HG03025 (cell line): ENCODE results near the gene ZBTB5.

Source experiments
- ATAC-seq: cut with Tn5 transposase; IDR thresholded peaks from one replicate; pipeline ENCODE4 v1.9.1; 2021; ENCODE audit warnings: mild to moderate bottlenecking, moderate library complexity; ENCODE audit not compliant: unreplicated experiment, low FRiP score

ZBTB5 gene

DNA sequence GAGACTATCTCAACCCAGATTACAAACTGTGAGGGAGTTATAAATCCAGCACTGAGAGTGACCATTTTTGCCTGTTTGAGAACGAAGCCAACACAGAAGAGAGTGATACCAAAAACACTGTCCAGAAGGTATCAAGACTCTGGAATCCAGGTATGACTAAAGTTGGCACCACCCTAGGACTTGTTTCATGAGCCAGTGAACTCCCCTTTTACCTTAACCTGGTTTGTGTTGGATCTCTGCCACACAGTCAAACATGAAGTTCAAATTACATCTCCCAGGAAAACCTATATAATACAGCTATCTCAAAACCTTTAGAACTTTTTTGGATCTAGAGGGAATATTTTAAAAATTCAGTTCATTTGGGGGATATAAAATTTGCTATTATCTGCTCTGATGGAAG, 11.4 kb downstream of the ZBTB5 start:
- no peak for ATAC-seq

DNA sequence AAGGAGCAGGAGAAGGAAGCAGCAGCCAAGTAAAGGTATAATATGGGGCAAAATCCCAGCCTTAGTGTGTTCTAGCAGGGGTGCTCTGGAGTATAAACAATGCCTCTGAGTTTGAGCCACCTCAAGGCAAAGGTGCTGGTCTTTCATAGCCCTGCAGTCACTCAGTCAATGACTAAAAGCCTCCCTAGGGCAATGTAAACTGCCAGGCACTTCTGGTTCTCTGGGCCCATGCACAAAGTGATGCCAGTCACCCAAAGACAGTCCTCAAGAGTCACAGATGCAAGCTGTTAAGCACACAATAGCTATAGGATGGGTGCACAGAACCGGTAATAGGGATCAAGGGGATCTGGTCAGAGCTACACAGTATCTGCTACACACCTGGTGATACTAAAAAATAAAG, 12.6 kb downstream of the ZBTB5 start:
- ATAC-seq = no peak

DNA sequence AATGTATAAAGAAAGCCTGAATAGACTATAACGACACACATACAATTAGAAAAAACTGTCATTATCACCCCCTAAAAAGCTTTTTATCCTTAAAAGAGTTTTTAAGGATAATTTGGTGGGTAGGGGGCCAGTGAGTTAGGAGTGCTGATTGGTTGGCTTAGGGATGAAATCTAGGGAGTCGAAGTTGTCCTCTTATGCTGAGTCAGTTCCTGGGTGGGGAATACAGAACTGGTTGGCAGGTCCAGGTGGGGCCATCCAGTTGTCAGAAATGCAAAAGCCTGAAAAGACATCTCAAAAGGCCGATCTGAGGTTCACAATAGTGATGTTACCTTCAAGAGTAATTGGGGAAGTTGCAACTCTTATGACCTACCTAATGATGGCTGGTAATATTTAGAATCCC, 13.6 kb downstream of the ZBTB5 start:
- ATAC-seq = no peak

DNA sequence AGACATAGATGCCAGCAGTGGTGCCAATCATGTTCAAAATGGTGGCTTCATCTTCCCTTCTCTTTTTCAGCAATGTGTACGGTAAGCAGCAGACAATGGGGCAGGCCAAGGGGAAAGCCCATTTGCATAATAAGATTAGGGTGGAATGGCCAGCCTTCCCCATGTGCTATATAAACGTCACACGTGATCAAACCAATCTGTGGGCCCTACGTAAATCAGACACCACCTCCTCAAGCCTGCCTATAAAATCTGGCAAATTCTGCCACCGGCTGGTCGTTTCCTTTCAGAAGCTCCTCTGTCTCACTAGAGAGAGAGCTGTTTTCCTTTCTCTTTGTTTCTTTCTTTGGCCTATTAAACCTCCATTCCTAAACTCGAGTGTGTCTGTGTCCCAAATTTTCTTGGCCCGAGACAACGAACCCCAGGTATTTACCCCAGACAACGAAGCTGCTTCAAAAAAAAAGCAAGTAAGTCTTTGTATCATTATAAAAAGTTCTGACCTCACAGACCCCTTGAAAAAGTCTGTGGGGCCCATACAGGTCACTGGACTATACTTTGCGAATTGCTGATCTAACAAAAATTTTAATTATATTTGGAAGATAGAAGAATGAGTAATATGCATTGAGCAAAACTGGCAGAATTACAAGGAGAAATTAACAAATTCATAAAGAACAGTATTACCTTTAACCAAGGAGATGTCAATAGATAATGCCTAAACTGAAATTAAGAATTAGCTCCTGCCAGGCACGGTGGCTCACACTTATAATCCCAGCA, 15.2 kb downstream of the ZBTB5 start:
- no peak for ATAC-seq

DNA sequence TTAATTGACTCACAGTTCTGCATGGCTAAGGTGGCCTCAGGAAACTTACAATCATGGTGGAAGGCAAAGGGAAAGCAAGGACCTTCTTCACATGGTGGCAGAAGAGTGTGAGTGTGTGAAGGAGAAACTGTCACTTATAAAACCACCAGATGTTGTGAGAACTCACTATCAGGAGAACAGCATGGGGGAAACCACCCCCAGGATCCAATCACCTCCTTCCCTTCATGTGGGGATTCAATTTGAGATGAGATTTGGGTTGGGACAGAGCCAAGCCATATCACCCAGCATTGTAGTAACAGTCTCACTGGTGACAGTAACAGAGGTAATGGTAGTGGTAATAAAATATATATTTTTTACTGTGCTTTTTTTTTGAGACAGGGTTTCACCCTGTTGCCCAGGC, 18.1 kb downstream of the ZBTB5 start:
- ATAC-seq = no peak

DNA sequence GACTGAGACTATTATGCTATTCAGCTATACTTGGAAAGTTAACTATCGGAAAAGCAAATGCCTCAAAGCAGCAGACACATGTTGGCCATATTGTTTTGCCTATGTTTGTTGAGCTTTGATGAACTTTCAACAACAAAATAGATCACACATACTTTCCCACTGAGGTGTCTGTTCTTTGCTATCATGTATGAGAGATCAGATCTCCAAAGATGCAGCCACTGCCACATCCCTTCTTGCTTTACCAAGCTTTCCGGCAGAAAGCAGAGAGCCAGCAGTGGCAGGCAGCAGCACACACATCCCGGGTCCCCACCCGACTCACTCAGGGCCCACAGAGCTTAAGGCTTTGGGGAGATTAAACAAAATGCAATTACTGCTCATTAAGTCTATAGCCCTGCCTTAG, 18.8 kb downstream of the ZBTB5 start:
- ATAC-seq = no peak

DNA sequence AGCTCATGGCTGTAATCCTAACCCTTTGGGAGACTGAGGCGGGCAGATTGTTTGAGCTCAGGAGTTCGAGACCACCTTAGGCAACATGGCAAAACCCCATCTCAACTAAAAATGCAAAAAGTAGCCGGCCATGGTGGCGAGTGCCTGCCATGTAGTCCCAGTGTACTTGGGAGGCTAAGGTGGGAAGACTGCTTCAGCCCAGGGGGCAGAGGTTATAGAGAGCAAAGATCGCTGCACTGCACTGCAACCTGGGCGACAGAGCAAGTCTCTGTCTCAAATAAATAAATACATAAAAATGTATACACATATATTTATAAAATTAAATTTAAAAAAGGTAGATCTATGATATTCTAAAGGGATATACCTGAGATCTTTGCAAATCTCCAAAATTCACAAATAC, 19.4 kb downstream of the ZBTB5 start:
- no peak for ATAC-seq

DNA sequence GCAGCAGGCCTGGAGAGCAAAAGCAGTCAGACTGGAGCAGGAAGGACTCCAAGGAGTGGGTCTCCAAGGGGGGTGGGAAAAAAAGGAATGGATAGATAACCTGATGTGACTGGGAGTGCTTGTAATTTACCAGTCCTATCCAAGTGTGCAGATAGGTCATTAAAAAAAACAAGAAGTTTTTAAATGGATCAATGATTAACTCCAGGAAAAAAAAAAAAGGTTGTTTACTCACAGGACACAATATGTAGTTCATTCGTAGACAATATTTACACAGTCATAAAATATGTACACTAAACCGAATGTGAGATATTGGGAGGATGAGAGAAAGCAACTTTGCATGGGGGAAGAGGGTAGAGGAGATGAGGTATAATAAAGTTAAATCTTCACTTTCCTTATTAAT, 20.4 kb downstream of the ZBTB5 start:
- no peak for ATAC-seq

DNA sequence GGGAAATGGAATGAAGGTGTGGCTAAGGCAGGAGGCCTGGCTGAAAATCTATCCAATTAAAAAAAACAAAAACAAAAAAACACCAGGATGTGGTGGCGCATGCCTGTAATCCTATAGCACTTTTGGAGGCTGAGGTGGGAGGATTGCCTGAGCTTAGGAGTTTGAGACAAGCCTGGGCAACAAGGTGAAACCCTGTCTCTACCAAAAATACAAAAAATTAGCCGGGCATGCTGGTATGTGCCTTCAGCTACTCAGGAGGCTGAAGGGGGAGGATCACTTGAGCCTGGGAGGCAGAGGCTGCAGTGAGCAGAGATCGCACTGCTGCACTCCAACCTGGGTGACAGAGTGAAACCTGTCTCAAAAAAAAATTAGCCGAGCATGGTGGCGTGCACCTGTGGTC, 21.7 kb downstream of the ZBTB5 start:
- ATAC-seq = no peak

DNA sequence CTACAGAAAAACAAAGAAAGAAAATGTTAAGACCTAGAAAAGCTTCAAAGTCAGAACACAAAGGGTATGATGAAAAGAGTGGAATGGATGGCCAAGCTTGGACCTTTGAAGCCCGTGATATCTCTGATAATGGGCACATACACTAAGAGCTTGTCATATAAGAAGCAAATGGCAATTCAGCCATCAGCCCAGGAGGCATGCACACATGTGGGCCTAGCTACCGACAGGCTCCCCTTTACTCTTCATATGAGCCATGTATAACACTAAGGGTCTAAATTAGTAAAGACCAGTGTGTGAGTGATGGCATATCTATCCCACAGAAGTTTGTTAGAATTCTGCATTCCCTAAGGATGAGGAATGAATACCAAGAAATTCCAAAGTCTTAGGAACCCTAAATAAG, 22.7 kb downstream of the ZBTB5 start:
- no peak for ATAC-seq

DNA sequence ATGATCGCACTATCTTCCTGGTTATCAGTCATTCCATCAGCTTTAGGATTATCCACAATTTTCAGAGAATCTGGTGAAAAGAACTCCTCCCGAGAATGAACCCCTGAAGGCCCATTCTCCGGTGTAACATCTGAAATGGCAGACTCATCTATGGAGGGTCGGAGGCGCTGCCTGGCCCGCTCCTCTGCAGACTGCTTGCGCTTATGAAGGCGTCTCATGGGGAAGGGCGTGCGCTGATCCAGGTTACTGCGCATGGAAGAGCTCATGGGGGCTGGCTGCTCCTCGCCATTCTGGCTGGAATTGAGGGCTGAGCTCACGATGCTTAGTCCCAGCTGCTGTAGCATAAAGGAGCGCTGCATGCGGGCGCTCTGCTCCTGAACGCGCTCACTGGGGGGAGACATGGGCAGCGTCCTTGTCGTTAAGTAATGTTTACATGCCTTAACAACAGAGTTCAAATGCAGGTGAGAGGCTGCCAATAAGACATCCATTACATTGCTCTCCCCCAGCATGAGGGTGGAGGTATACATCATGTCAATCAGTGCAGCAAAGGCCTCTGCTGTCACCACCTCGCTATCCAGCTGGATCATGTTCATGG, 23.4 kb downstream of the ZBTB5 start:
- ATAC-seq = no peak

DNA sequence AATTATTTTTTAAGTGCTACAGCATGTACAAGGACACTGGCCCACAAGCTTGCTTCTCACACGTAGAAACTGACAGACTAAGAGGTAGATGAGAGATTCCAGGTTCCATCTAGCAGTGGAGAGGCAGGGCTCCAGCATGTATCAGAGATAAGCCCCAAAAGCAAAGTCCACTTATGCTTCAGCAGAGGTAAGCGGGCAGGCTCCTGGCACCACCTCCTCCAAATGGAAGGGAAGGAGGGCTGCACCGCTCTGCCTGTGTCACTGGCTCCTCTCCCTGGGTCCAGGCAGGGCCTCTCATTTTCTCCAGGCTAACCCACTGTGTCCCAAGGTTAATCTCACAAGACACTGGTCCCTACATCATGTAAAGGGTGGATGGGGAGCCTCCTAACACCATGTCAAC, 26.9 kb downstream of the ZBTB5 start:
- no peak for ATAC-seq

DNA sequence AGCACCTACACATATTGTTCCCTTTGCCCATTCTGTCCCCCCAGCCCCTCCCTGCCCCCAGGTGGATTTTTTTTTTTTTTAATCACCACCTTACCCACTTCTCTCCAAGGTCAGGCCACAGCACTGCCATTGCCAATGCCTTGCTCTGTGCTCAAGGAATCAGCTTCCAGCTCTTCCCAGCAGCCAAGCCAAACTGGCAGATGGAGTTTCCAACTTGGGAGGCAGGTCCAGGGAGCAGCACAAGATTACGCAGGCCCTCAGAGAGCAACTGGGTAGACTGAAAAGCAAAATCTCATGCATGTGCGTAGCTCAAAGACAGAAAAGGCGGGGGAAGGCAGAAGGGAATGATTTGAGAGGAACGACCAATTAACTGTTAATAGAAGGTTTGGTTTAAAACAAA, 27.6 kb downstream of the ZBTB5 start:
- ATAC-seq = no peak

DNA sequence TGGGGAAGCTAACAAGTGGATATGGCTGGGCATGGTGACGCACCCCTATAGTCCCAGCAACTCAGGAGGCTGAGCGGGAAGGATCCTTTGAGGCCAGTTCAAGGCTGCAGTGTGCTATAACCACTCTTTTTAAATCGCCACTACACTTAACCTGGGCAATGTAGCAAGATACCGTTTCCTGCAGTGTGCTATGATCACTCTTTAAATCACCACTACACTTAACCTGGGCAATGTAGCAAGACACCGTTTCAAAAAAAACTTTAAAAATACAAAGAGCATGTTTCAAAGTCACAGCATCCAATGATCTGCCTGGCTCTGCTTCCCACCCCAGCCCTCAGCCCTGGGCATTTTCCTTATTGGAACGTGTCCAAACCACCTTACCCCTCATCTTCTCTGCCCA, 28.2 kb downstream of the ZBTB5 start:
- no peak for ATAC-seq

DNA sequence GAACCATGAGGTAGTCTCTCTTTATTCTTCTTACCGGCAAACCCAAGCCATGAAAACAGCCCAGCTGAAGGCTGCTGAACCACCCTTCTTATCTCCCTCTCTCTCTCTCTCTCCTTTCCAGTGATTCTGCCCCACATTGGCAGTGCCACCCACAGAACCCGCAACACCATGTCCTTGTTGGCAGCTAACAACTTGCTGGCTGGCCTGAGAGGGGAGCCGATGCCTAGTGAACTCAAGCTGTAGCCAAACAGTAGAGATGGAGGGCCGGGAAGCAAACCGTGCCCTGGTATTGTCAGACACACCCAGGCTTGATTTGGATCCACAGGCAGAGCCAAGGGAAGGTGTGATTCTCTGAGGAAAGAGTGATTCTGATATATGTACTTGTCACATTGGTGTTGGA, 28.7 kb downstream of the ZBTB5 start:
- no peak for ATAC-seq

DNA sequence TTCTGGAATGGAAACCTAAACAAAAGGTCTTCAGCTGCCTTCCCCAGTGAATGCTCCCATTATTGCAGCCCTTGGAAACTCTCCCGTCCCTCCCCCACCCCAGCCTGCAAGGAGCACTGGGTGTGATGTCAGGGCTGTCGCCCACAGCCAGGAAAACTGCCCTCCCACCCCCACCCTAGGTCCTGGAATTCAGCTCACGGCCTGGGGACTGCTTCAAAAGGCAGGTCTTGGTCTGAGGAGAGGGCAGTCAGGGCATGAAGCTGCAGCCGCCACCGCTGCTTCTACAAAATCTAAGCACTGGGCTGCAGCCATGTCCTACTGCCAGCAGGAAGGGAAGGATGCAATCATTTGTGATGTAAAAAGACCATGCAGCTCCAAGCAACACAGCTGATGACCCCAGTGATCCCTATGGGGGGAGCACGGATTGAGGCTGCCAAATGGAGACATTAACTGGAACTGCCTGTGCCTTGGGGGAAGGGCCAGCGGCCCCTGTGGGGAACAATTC, 31.3 kb downstream of the ZBTB5 start:
- no peak for ATAC-seq

DNA sequence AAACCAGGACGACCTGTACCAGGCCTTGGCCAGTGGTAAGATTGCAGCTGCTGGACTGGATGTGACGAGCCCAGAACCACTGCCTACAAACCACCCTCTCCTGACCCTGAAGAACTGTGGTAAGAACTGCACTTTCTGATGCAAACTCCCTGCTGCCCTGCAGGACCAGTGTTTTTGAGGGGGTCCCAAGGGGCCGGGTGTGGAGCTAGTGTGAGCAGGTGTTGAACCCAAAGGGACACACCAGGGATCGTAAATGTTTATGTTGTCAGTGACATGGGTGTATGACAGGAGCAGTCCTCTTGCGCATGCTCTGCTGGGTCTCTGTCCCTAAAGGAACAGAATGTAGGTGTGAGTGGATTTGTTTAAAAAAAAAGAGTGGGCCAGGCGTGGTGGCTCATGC, 33.2 kb downstream of the ZBTB5 start:
- no peak for ATAC-seq

DNA sequence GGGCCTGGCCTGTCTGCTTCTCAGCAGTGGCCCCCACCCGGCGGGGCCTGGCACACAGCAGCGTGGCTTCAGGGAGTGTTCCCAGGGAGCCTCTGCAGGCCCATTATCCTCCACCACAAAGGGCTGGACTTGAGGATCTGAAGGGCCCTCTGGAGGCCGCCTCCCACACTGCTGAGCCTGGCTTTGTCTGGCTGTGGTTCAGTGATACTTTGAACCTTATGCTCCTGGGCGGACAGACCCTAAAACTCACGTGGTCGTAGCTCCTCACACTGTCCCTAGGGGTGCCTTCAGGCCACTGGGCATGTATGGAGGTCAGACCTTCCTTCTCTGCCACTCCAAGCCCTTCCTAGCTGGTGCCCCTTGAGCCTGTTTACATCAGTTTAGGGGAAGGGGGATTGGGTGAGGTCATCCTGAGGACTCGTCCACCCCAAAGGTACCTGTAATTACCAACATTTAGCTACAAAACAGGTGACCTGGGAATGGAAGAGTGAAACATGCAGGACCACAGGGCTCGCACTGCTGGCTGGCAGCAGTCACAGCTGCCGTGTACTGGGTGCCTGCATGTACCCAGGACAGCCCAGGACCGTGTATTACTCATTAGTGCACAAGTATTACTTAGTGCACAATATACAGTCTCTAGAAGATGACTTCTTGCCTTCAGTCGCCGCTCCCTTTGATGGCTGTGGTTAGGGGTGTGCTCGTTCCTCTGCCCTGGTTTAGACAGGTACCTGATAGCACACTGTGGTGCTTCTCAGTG, 34.2 kb downstream of the ZBTB5 start:
- no peak for ATAC-seq

DNA sequence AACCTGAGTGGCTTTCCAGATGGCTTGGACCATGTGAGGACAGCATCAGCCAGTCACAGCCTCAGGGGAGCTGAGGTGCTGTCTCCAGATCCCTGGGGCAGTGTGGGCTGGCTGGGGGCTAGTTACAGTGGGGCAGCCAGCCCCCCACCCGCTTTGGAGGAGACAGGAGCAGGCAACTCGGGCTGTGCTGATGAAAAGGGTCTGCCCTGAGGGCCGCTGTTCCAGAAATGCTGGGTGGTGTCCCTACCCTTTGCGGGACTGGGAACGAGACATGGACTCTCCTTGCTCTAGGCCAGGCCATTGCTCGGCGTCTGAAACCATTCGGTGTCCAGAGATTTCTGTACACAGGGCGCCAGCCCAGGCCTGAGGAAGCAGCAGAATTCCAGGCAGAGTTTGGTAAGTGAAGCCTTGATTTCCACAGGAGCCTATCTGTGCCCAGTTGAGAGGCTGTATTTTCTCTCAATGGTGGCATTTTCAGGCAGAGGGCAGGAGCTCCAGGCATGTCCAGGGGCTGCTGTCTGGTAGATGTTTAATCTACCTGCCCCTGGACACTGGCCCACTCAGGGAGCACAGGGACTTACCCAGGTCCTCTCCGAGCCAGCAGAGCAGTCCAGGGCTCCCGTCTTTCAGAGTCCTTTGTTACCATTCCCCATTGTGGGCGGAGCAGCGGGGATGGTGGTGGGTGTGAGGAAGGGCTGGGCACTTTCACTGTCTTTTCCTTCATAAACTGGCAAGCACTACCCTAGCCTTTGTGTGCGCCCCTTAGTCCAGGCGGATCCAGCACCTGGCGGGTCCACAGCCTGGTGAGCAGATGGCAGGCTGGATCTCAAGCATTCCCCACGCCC, 35.6 kb downstream of the ZBTB5 start:
- ATAC-seq = no peak

DNA sequence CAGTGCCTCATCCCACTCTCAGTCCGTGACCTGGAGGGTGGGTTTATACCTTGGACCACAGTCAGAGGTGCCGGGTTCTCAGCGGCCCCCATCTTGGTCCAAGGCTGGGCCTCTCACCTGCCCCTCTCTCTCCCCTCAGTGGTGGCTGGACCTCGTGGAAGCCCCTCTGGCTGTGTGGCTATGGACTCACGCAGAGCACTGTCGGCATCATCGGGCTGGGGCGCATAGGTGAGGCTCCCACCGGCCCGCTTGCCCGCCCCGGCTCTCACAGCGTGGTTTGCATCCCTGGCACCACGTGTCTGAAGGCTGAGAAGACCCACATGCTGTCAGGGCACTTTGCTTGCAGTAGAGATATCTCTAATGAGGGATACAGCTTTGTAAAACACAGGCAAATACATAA, 36.9 kb downstream of the ZBTB5 start:
- no peak for ATAC-seq

DNA sequence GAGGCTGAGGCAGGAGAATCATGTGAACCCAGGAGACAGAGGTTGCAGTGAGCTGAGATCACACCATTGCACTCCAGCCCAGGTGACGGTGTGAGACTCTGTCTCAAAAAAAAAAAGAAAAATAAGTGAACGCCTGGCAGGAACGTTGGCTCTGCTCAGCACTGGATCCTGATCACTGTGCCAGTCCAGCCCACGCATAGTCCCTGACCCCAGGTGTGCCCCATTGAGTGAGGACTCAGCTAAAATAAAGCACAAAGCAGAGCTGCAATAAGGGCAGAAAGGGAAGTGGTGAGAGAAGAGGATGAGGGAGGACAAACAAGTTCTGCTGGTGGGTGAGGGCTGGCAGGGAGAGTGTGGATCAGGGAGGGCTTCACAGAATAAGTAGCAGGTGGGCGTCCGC, 38.4 kb downstream of the ZBTB5 start:
- ATAC-seq = no peak
